ENCODE results near the gene CNOT6.

The CNOT6 gene

GRCh38 chr5:180580681-180581080 lies 86.5 kb downstream of the CNOT6 start:
- H3K9me3 ChIP-seq (ENCODE audit: low read length) = peaks cover 4% of the 10 kb centered on the region
- H2AFZ ChIP-seq (ENCODE audit: low read depth, low read length) = no peak overlapping the region
- no peaks in the 10 kb centered on the region for H3K27me3 ChIP-seq (ENCODE audit: insufficient read depth, low read length)
- H3K4me1 ChIP-seq (ENCODE audit: insufficient read depth, low read length) = no peaks in the 10 kb centered on the region
- H3K4me3 ChIP-seq (ENCODE audit: low read length) = no peak overlapping the region
- H3K36me3 ChIP-seq (ENCODE audit: insufficient read depth, low read length) = peaks cover 30% of the 10 kb centered on the region

GRCh38 chr5:180583738-180584137 lies 89.6 kb downstream of the CNOT6 start:
- no peak overlapping the region for H3K4me3 ChIP-seq (ENCODE audit: low read length)
- no peaks in the 10 kb centered on the region for H3K36me3 ChIP-seq (ENCODE audit: insufficient read depth, low read length)

DNA sequence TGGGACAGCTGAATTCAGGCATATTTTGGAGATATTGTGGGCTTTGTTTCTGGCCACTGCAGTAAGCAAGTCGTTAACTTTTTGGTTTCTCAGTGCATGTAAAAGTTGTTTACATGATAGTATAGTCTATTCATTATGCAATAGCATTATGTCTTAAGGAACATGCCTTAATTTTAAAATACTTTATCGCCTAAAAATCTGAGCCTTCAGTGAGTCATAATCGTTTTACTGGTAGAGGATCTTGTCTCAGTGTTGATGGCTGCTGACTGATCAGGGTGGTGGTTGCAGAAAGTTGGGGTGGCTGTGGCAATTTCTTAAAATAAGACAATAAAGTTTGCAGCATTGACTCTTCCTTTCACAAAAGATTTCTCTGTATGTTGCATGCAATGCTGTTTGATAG lies 92.0 kb downstream of the CNOT6 start:
- H3K4me3 ChIP-seq (ENCODE audit: low read length) = no peak overlapping the region
- H3K9me3 ChIP-seq (ENCODE audit: low read length) = peaks cover 6% of the 10 kb centered on the region
- H3K4me1 ChIP-seq (ENCODE audit: insufficient read depth, low read length) = no peaks in the 10 kb centered on the region
- no peaks in the 10 kb centered on the region for H3K36me3 ChIP-seq (ENCODE audit: insufficient read depth, low read length)
- peaks cover 8% of the 10 kb centered on the region for H3K27me3 ChIP-seq (ENCODE audit: insufficient read depth, low read length)
- no peak overlapping the region for H2AFZ ChIP-seq (ENCODE audit: low read depth, low read length)

More at GRCh38 chr5:180583738-180584137, 89.6 kb downstream of the CNOT6 start:
- H3K4me1 ChIP-seq (ENCODE audit: insufficient read depth, low read length) = no peaks in the 10 kb centered on the region
- no peak overlapping the region for H2AFZ ChIP-seq (ENCODE audit: low read depth, low read length)
- H3K9me3 ChIP-seq (ENCODE audit: low read length) = peaks cover 6% of the 10 kb centered on the region
- H3K27me3 ChIP-seq (ENCODE audit: insufficient read depth, low read length) = peaks cover under 1% of the 10 kb centered on the region

GRCh38 chr5:180586870-180587269 lies 92.7 kb downstream of the CNOT6 start:
- H2AFZ ChIP-seq (ENCODE audit: low read depth, low read length) = no peak overlapping the region
- no peak overlapping the region for H3K4me3 ChIP-seq (ENCODE audit: low read length)
- H3K27me3 ChIP-seq (ENCODE audit: insufficient read depth, low read length) = peaks cover 13% of the 10 kb centered on the region

DNA sequence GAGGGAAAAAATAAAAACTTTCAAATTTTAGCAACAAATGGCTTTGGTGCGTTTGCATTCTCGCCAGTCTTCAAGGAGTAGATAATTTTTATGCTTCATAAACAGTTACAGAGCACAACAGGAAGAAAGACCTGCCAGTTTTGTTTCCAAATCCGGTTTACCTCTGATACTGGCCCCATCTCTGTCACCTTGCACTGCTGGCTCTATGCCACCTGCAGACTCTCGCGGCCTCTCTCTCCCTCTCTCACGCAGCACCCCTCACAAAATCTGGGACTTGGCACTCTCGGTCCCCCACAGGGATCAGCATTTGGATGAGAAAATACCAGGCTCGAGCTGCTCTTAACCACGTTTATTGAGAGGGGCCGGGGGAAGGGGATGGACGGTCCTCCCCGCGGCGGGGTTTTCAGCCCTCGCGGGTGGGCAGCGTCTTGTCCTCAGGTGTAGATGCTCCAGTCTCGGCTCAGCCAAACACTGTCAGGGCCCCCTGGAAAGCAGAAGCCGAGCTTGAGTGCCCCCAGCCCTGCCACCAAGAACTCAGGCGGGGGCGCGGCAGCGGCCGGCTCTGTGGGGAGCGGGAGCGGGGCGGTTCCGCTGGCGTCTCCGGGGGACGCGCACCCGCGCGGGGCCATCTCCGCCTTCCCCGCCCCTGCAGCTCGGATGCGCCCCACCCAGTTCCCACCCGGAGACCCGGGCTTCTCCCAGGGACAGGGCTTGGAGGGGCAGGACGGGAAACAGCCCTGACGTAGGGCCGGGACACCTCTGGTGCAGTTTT lies 95.8 kb downstream of the CNOT6 start:
- Histone ChIP-seq H3K4me1 (ENCODE audit: insufficient read depth, low read length) (no peaks in the 10 kb centered on the region), H3K27me3 (ENCODE audit: insufficient read depth, low read length) (peaks cover 18% of the 10 kb centered on the region), H3K36me3 (ENCODE audit: insufficient read depth, low read length) (no peaks in the 10 kb centered on the region), H3K4me3 (ENCODE audit: low read length) (no peak overlapping the region), H3K9me3 (ENCODE audit: low read length) (peaks cover 3% of the 10 kb centered on the region), H2AFZ (ENCODE audit: low read depth, low read length) (no peak overlapping the region)

More at GRCh38 chr5:180586870-180587269, 92.7 kb downstream of the CNOT6 start:
- Histone ChIP-seq H3K36me3 (ENCODE audit: insufficient read depth, low read length) (no peaks in the 10 kb centered on the region), H3K4me1 (ENCODE audit: insufficient read depth, low read length) (no peaks in the 10 kb centered on the region), H3K9me3 (ENCODE audit: low read length) (peaks cover 6% of the 10 kb centered on the region)

DNA sequence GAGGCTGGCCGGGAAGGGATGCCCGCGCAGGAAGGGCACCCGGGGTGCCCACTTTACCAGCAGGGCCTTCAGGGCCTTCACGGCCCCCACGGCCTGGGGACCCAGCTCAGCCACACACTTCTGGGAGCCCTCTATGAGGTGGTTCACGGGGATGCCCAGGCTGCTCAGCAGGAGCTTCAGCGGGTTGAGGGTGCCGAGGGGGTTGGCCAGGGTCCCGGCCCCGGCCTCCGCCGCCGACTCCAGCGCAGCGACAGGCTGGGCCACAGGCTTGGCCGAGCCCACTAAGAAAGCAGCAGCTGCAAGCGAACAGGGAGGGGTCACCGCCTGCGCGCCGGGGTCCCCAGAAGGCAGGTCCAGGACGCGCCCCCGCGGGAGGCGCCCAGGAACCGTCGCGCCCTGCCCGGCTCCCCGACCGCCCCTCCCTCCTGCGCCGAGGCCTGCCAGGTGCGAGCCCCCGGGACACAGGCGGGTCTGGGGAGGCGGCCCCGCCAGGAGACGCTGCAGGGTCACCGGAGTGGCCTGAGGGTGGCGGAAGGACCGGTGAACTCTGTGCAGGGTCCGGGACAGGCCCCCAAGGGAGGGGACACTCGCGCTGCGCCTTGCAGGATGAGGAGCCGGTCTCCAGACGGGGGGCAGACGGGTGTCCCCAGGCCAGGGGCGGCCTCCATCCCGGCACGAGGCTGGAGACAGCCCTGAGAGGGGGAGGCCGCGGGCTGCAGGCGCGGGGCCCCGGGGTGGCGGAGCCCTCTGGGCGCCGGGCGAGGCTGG lies 96.5 kb downstream of the CNOT6 start:
- peaks cover 18% of the 10 kb centered on the region for H3K27me3 ChIP-seq (ENCODE audit: insufficient read depth, low read length)
- H3K4me3 ChIP-seq (ENCODE audit: low read length) = no peak overlapping the region

GRCh38 chr5:180591311-180591887 lies 97.2 kb downstream of the CNOT6 start, which contains the start of gene SCGB3A1:
SCGB3A1 (minus strand) TSS chr5:180591499; CDS start chr5:180591462, 37 bp downstream.
- H3K27me3 ChIP-seq (ENCODE audit: insufficient read depth, low read length) = peaks cover 18% of the 10 kb centered on the region
- H2AFZ ChIP-seq (ENCODE audit: low read depth, low read length) = peak within 1 kb of the TSS; percentile 22
- no peaks in the 10 kb centered on the region for H3K36me3 ChIP-seq (ENCODE audit: insufficient read depth, low read length)
- no peak within 1 kb of the TSS for H3K4me3 ChIP-seq (ENCODE audit: low read length)
- H3K9me3 ChIP-seq (ENCODE audit: low read length) = no peaks in the 10 kb centered on the region
- H3K4me1 ChIP-seq (ENCODE audit: insufficient read depth, low read length) = no peaks in the 10 kb centered on the region

More for the DNA sequence above, 96.5 kb downstream of the CNOT6 start:
- no peaks in the 10 kb centered on the region for H3K36me3 ChIP-seq (ENCODE audit: insufficient read depth, low read length)
- no peaks in the 10 kb centered on the region for H3K4me1 ChIP-seq (ENCODE audit: insufficient read depth, low read length)
- H3K9me3 ChIP-seq (ENCODE audit: low read length) = peaks cover 2% of the 10 kb centered on the region
- no peak overlapping the region for H2AFZ ChIP-seq (ENCODE audit: low read depth, low read length)

- Histone ChIP-seq H3K4me3 (ENCODE audit: low read length) (no peak overlapping the region), H3K27me3 (ENCODE audit: insufficient read depth, low read length) (peaks cover 18% of the 10 kb centered on the region), H2AFZ (ENCODE audit: low read depth, low read length) (no peak overlapping the region), H3K4me1 (ENCODE audit: insufficient read depth, low read length) (no peaks in the 10 kb centered on the region), H3K36me3 (ENCODE audit: insufficient read depth, low read length) (no peaks in the 10 kb centered on the region), H3K9me3 (ENCODE audit: low read length) (no peaks in the 10 kb centered on the region)
These were observed 98.0 kb downstream of the CNOT6 start for GRCh38 chr5:180592176-180592575.

GRCh38 chr5:180593446-180594206 lies 99.4 kb downstream of the CNOT6 start:
- H2AFZ ChIP-seq (ENCODE audit: low read depth, low read length) = no peak overlapping the region
- peaks cover 18% of the 10 kb centered on the region for H3K27me3 ChIP-seq (ENCODE audit: insufficient read depth, low read length)
- no peaks in the 10 kb centered on the region for H3K9me3 ChIP-seq (ENCODE audit: low read length)
- no peak overlapping the region for H3K4me3 ChIP-seq (ENCODE audit: low read length)
- no peaks in the 10 kb centered on the region for H3K36me3 ChIP-seq (ENCODE audit: insufficient read depth, low read length)
- H3K4me1 ChIP-seq (ENCODE audit: insufficient read depth, low read length) = no peaks in the 10 kb centered on the region

DNA sequence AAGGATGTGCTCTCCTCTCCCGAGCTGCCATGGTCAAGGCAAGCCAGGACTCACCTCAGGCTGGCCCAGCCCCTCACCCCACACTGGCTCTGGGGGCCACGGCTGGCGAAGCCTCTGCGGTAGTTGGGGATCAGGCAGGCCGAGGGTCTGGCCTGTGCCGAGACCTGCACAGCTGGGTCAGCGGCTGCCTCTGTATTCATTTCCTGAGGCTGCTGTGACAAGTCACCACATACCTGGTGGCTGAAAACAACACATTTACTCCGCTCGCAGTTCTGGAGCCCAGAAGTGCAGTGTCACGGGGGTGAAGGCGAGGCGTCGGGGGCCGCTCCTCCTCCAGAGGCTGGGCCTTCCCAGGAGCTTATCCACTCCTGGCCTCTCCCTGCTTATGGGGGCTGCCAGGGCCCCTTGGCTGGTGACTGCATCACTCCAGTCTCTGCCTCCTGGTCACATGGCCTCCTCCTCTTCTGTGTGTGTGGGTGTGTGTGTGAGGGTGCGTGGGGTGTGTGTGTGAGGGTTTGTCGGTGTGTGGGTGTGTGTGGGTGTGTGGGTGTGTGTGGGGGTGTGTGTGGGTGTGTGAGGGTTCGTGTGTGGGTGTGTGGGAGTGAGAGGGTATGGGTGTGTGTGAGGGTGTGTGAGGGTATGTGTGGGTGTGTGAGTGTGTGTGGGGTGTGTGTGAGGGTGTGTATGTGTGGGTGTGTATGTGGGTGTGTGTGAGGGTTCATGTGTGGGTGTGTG lies 100.3 kb downstream of the CNOT6 start:
- Histone ChIP-seq H3K4me1 (ENCODE audit: insufficient read depth, low read length) (no peaks in the 10 kb centered on the region), H2AFZ (ENCODE audit: low read depth, low read length) (no peak overlapping the region), H3K36me3 (ENCODE audit: insufficient read depth, low read length) (no peaks in the 10 kb centered on the region), H3K9me3 (ENCODE audit: low read length) (no peaks in the 10 kb centered on the region), H3K27me3 (ENCODE audit: insufficient read depth, low read length) (peaks cover 16% of the 10 kb centered on the region), H3K4me3 (ENCODE audit: low read length) (no peak overlapping the region)

GRCh38 chr5:180595046-180595379 lies 100.8 kb downstream of the CNOT6 start:
- Histone ChIP-seq H3K4me1 (ENCODE audit: insufficient read depth, low read length) (no peaks in the 10 kb centered on the region), H3K9me3 (ENCODE audit: low read length) (no peaks in the 10 kb centered on the region), H3K27me3 (ENCODE audit: insufficient read depth, low read length) (peaks cover 11% of the 10 kb centered on the region), H2AFZ (ENCODE audit: low read depth, low read length) (no peak overlapping the region), H3K36me3 (ENCODE audit: insufficient read depth, low read length) (no peaks in the 10 kb centered on the region), H3K4me3 (ENCODE audit: low read length) (no peak overlapping the region)

DNA sequence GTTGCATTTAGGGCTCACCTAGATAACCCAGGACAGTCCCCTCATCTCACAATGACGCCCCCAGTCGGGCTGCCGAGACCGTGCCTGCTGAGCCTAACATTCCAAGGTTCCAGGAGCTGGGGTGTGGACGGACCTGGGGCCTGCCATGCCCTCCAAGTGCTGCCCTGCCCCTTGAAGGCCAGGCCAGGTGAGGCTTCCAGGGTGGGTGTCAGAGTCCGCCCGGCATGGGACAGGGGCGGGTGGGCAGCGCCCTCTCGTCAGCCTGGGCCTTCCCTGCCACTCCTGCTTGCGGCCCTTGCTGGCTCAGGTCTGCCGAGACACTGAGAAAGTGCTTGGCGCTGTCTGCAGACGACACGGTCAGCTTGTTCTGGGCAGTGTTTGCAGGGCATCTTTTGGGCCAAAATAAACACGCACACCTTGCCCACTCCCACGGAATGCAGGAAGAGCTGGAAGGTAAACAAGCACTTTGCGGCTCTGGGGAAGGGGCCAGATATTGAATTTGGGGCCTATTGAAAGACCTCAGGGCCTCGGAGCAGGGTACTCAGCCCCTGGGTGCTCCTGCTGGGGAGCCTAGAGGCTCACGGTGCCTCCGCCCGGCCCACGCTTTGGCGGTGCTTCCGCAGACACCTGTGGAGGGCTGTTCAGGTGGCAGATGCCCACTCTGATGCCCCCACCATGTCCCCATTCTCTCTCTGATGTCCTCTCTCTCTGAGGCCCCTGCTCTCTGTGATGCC lies 101.4 kb downstream of the CNOT6 start:
- Histone ChIP-seq H3K36me3 (ENCODE audit: insufficient read depth, low read length) (no peaks in the 10 kb centered on the region), H3K4me3 (ENCODE audit: low read length) (no peak overlapping the region), H3K4me1 (ENCODE audit: insufficient read depth, low read length) (no peaks in the 10 kb centered on the region), H2AFZ (ENCODE audit: low read depth, low read length) (no peak overlapping the region), H3K27me3 (ENCODE audit: insufficient read depth, low read length) (peaks cover 10% of the 10 kb centered on the region), H3K9me3 (ENCODE audit: low read length) (no peaks in the 10 kb centered on the region)
